GM19025 (cell line): ENCODE measurements around the gene VAT1.
"Not testable (repeated sequence)": the region's sequence is repeated elsewhere in the genome, so short reads cannot be mapped to it uniquely, and the experiment has no call there.

Experiments
- ATAC-seq: cut with Tn5 transposase; IDR thresholded peaks from one replicate; pipeline ENCODE4 v1.9.1; 2021; ENCODE audit warnings: mild to moderate bottlenecking, low read depth, moderate library complexity; ENCODE audit not compliant: unreplicated experiment

VAT1 gene

DNA sequence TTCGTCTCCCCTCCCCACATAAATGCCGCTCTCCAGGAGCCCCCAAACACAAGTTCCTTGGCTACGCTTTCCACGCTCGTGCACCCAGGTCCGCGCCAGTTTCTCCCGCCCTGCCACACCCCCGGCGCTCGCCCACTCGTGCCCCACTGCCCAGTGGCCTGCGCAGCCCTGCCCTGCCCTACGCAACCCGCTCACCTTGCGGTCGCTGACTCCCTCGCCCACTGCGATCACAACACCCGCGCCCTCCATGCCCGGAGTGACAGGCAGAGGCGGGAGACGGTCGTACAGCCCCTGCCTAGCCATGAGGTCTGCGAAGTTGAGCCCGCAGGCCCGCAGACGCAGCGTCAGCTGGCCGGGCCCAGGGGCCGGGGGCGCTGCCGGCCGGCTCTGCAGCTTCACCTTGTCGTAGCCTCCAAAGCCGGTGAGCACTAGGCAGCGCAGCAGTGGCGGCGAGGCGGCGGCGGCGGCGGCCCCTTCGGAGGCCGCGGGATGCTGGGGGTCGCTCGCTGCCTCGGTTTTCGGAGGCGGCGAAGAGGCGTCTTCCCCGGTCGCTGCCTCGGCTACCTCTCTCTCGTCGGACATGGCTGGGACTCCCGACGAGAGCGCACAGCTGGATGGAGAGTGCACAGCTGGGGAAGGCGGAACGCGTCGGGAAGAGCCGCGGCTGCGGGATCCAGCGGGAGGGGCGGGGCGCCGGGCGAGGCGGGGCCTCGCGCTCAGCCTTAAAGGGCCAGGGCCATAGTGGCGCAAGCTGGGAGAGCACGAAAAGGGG, at the start of gene VAT1:
Gene VAT1, minus strand, starts transcription at position 645 of the 772 bp plus-strand sequence. Its CDS starts 63 bp downstream, at position 582.
- peak; percentile 44 for ATAC-seq

DNA sequence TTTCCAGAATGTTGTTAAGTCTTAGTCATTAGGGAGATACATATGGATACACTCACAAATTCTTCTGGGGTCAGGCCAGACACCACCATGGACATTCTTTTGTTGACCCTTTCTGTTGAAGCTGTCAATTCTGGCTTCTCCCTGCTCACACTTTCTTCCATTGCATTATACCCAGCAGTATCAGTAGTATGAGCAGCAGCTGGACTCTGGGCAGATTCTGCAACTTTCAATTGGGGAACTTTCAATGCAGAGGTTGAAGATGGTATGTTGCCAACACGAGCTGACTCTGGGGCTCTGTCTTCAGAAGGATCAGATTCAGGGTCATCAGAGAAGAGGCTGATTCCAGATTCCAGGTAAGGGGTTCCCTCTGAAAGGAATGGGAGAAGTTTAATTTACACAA, 48.7 kb upstream of the VAT1 start:
- no peak for ATAC-seq

DNA sequence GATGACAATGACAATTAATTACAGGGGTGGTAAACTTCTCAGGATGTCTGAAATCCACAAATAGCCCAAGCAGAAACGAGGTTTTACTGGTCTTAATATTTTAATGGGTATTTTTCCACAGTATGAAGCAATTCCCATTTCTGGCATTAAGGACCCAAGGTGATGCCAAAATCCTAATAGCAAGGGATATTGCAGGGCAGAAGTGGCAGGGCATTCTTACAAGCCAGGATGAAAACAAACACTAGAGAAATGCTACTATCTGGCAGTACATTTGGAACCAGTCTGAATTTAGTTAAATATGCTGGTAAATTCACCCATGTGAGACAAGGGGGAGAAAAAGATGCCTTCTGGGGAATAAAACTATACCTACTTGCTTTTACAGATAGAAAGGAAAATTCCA, 48.1 kb upstream of the VAT1 start:
- no peak for ATAC-seq

- no peak for ATAC-seq
These were observed 47.2 kb upstream of the VAT1 start for GRCh38 chr17:43069368-43069898.

DNA sequence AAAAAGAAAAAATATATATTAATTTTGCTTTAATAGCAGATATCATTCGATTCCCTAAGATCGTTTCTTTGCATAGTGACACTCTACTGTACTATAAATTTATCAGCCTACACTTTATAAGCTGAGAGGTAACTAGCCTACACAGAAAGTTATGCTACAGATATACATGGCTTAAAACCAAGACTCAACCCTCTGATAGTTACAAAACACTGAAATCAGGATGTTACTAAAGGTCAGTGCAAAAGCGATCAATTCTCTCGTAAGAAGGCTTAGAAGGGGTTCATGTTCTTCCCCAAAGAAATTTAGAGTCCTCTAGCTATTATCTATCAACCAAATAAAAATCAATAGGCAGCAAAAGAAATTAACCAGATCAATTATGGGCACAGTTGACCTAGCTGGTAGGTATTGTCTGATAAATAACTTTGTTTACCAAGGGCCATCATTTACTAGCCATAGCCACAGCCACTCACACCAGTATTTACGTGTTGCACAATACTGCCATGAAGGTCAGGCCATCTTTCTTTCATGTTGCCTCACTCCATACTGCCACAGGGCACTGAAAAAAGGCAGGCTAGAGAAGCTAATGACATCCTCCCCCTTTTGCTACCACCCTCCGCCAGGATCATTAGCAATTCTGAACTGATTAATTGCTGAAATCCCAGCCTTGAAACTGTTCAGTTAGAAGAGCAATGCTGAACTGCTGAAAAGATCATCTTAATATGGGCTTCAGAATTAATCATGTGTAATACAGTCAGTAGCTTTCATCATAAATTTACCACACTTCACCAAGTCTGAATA, 46.6 kb upstream of the VAT1 start:
- ATAC-seq = no peak

DNA sequence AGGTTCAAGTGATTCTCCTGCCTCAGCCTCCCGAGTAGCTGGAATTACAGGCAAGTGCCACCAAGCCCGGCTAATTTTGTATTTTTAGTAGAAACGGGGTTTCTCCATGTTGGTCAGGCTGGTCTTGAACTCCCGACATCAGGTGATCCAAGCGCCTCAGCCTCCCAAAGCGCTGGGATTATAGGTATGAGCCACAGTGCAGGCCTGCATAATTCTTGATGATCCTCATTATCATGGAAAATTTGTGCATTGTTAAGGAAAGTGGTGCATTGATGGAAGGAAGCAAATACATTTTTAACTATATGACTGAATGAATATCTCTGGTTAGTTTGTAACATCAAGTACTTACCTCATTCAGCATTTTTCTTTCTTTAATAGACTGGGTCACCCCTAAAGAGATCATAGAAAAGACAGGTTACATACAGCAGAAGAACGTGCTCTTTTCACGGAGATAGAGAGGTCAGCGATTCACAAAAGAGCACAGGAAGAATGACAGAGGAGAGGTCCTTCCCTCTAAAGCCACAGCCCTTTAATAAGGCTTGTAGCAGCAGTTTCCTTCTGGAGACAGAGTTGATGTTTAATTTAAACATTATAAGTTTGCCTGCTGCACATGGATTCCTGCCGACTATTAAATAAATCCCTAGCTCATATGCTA, 40.9 kb upstream of the VAT1 start:
- no peak for ATAC-seq

- ATAC-seq = no peak
These were observed 33.9 kb upstream of the VAT1 start for GRCh38 chr17:43056051-43056450.

DNA sequence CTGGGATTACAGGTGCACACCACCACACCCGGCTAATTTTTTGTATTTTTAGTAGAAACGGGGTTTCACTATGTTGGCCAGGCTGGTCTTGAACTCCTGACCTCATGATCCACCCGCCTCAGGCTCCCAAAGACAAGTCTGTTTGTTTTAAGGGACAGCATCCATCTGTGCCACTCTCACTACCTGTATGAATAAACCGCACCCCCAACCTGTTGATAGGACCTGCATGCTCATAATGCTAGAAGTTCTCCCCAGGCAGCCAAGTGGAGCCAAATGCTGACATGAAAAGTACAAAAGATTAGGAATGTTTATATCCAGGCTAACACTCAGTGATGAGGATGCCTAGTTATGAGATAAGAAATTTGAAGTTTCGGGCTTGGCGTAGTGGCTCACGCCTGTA, 30.8 kb upstream of the VAT1 start:
- not testable (repeated sequence) for ATAC-seq

GRCh38 chr17:43051969-43052368, 29.8 kb upstream of the VAT1 start:
- ATAC-seq = no peak

DNA sequence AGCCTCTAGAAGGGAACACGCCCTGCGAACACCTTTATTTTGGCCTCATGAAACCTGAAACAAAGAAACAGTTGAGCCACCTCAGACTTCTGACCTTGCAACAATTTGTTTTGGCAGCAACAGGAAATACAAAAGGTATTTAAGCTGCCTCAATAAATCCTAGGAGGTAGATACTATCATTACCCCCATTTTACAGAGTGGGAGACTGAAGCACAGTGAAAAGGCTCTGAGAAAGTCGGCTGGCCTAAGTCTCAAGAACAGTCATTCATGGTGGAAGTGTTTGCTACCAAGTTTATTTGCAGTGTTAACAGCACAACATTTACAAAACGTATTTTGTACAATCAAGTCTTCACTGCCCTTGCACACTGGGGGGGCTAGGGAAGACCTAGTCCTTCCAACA, 21.8 kb upstream of the VAT1 start:
- no peak for ATAC-seq

DNA sequence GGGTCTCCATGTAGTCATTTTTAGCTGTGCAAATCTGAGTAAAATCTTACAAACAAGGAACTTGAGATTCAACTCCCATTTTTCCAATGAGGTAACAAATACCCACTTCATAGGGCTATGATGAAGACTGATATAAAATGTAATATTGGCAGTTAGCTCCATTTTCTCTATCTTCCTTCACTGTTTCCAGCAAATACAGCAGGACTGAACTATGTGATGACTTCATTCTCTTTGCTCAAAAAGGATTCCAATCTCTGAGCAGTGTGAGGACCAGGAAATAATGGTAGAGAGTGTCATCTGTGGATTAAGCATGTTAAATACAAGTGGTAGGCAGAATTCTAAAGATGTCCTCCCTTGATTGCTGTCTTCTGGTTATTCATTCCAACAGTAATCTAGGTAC, 21.1 kb upstream of the VAT1 start:
- no peak for ATAC-seq

- ATAC-seq = no peak
These were observed 19.9 kb upstream of the VAT1 start for GRCh38 chr17:43042025-43042628.

DNA sequence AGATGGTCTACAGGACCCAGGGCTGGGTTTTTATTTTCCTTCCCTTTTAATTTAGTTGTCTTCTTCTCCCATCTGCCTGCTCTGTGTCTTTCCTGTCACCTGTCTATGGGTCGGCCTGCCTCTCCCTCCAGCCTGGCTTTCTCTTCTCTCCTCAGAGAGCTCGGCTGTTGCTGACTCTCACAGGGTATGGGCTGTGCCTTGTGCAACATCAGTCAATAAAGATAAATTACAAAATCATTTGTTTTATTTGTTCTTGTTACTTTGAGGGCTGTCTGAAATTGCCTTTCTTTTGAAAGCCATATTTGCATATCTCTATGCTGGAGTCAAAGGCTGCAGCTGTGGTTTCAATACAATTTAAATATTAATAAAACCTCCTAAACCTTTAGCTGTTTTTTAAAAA, 18.5 kb upstream of the VAT1 start:
- ATAC-seq = no peak

DNA sequence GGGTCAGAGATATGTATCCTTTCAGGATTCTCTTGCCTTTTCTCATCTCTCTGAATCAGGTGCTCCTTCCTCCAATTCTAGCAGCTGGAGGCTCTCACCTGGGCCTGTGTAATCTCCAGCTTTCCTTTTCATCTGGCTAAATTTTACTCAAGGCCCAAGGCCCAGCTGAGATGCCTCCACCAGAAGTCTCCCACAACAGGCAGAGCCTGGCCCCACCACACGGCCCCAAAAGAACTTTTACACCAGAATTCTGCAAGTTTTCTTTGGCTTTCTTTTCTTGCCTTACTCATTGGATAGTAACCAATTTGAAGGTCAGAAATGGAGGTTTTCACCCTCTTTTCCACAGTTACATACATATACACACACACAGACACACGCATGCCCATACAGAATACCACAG, 17.5 kb upstream of the VAT1 start:
- ATAC-seq = no peak

- ATAC-seq = no peak
These were observed 12.7 kb upstream of the VAT1 start for GRCh38 chr17:43034894-43035293.

DNA sequence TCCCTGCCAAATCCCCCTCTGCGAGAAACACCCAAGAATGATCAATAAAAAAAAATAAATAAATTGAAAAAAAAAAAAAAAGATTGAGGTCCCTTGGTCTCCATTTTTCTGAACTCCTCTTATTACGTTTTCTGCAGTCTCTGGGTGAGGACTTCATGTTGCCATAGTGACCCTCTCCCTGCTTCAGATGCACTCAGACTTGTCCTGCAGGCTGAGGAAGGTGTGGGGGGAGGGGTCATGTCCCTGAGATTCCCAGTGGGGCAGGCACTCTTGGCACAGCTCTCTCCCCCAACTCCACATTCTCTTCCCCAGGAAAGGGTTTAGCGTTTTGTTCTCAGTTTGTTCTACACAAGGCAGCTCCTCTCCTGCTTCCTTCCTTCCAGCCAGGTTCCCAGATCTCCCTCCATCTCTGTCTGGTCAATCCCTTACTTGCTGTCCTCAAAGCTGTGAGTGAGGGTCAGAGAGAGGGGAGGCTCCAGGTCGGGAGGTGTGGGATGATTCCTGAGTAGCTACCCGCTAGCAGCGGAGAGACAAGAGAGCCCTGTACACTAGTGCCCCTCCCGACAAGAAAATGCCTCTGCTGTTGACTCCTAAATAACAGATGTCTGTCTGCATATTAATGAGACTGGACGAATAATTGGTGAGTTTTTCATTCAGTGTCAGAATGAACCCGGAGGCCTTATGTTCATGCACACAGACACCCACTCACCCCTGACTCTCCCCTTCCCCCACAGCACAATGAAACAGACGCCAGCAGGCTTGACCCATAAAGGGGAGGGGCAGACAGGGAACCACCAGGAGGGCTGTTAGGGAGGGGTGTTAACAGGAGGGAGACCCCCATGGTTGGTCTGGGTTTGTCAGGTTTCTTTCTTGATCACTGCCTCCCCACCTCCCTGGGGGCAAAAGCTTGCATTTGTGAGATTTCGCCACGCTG, 12.0 kb upstream of the VAT1 start:
- ATAC-seq = no peak

GRCh38 chr17:43031666-43032065, 9.5 kb upstream of the VAT1 start:
- no peak for ATAC-seq

DNA sequence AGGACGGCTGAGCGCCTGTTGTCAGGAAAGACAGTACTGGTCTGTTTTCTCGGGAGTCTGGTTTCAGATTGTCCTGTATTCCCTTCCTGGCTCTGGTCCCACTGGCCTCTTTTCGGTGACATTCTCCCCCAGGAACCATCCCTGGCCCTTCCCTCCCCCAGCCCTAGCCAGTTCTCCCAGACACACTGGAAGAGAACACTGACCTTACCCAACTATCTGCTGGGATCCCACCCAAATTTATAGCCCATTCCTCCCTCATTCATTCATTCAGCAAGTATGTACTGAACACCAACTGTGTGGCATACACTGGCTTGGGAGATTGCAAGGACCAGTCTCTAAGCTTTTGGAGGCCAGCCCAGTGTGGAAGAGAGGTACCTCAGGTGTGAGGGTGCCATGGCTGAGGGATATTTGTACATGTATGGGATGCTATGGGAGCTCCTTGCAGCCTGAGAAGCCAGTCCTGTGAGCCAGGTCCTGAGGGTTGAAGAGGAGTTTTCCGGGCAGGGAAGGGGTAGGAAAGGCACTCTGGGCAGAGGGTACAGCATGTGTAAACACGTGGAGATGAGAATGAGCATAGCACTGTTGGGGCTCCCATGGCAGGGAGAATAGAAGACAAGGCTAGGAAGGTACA, 8.1 kb upstream of the VAT1 start:
- no peak for ATAC-seq

DNA sequence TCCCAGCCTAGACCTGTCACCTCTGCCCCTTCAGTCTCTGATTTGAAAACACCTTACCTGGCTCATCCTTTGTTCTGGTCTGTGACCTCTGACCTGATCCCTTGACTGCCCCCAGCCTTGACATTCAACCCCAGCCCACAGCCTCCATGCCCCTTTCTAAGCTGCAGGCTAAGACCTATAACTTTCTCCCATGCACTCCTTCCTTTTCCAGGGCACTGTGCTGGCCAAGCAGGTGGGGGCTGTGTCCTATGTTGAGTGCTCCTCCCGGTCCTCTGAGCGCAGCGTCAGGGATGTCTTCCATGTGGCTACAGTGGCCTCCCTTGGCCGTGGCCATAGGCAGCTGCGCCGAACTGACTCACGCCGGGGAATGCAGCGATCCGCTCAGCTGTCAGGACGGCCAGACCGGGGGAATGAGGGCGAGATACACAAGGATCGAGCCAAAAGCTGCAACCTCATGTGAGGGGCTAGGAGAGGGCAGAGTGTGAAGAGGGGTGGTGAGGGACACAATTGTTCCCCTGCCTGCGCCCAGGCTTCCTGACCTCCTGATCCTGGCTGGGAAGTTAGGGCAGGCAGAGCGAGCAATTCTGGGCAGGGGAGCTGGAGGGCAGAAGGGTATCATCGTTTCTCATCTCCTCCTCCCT, 6.2 kb upstream of the VAT1 start:
- ATAC-seq = no peak
